DMS53 (cell line): ENCODE results near the gene SRPK2.
"Not testable (repeated sequence)": the region's sequence is repeated elsewhere in the genome, so short reads cannot be mapped to it uniquely, and the experiment has no call there.

Source experiments
- DNase-seq: peaks from one replicate; lab custom pipeline; 2025; lab: John Stamatoyannopoulos, UW

SRPK2 gene

GRCh38 chr7:105304040-105304895, 84.5 kb downstream of the SRPK2 start:
- DNase-seq = no peak

- not testable (repeated sequence) for DNase-seq
Measured at GRCh38 chr7:105300587-105300986, 88.1 kb downstream of the SRPK2 start.

GRCh38 chr7:105298439-105298894, 90.3 kb downstream of the SRPK2 start:
- no peak for DNase-seq

GRCh38 chr7:105297985-105298384, 90.7 kb downstream of the SRPK2 start:
- no peak for DNase-seq

GRCh38 chr7:105297309-105297708, 91.4 kb downstream of the SRPK2 start:
- DNase-seq = no peak

- no peak for DNase-seq
Measured at GRCh38 chr7:105296491-105296890, 92.2 kb downstream of the SRPK2 start.

- DNase-seq = no peak
Measured at GRCh38 chr7:105295596-105296352, 92.9 kb downstream of the SRPK2 start.

- DNase-seq = not testable (repeated sequence)
Measured at GRCh38 chr7:105294482-105294881, 94.2 kb downstream of the SRPK2 start.

DNA sequence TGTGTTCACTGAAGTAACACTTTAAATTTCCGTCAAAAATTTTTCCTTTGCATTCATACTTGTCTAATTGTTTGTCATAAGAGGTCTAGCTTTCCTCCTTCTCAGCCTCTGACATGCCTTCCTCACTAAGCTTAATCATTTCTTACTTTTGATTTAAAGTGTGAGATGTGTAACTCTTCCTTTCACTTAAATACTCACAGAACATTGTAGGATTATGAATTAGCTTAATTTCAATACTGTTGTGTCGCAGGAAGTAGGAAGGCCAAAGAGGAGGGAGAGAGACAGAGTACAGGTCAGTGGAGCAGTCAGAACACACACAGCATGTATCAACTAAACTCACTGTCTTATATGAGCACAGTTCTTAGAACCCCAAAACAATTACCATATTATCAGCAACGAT, 99.0 kb downstream of the SRPK2 start:
- DNase-seq = no peak

DNA sequence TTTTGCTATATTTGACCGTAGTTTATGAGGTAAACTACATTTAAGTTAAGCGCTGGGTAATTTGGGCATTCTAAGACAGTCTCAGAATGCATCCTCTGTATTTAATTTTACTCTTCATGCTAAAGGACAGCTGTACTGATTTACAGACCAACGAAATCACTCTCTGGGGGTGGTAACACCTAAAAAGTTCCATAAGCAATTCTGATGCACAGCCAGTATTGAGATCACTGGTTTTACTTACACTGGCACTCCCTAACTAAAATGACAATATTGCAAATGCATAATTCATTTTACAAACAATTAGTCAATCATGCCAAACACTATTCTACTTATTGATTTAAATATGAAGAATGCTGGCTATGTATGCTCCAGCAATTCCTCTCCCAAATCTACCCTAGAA, 102.3 kb downstream of the SRPK2 start:
- DNase-seq = no peak

DNA sequence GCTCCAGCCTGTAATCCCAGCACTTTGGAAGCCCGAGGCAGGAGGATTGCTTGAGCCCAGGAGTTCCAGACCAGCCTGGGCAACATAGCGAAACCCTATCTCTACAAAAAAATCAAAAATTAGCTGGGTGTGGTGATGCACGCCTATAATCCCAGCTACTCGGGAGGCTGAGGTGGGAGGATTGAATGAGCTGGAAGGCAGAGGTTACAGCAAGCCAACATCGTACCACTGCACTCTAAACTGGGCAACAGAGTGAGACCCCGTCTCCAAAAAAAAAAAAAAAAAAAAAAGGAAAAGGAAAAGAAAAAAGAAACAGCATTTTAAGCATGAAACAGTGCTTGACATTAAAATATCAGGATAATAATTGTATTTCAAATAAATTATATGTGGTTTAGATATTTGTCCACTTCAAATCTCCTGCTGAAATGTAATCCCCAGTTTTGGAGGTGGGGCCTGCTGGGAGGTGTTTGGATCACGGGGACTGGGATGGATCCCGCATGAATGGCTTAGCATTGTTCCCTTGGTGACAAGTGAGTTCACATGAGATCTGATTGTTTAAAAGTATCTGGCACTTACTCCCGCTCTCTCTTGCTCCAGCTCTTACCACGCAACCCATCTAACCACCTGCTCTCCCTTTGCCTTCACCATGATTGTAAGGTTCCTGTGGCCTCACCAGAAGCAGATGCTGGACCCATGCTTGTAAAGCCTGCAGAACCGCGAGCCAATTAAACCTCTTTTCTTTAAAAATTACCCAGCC, 103.4 kb downstream of the SRPK2 start:
- DNase-seq = no peak

DNA sequence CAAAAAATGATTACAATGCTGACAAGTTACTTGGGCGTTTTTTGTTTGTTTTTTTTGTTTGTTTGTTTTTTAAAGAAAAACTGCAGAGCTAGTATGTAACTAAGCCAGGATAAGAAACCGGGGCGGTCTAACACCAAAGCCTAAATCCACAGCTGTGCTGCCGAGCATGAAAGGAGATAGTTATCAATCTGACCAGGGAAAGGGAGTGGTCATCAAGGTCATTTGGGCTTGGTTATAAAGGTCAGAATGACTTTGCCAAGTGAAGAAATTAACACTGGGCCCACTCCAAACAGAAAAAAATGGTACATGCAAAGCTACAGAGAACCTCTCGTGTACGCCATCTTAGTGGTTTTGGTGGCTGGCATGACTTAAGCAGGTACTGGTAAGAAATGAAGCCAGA, 104.7 kb downstream of the SRPK2 start:
- no peak for DNase-seq

- DNase-seq = no peak
Measured at GRCh38 chr7:105281966-105282365, 106.8 kb downstream of the SRPK2 start.

GRCh38 chr7:105279688-105280007, 109.1 kb downstream of the SRPK2 start:
- no peak for DNase-seq

GRCh38 chr7:105278973-105279687, 109.6 kb downstream of the SRPK2 start:
- DNase-seq = no peak

- no peak for DNase-seq
Measured at GRCh38 chr7:105278565-105278964, 110.2 kb downstream of the SRPK2 start.

- DNase-seq = no peak
Measured at GRCh38 chr7:105277341-105277740, 111.4 kb downstream of the SRPK2 start.

DNA sequence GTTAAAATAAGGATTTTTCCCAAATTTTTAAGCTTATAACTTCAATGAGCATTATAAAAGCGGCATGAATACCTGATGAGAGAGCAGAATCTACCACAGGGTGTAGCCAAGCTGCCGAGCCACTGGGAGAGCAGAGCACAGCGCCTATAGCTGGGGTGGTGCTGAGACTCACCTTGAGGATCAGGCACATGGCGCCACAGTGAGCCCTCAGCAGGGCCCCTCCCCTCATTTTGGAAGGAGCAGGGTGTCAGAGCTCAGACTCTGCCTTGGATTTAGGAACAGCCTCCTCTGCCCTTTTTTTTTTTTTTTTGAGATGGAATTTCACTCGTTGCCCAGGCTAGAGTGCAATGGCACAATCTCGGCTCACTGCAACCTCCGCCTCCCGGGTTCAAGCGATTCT, 118.6 kb downstream of the SRPK2 start:
- DNase-seq = no peak

GRCh38 chr7:105269397-105269796, 119.3 kb downstream of the SRPK2 start:
- DNase-seq = no peak

GRCh38 chr7:105268511-105269392, 120.0 kb downstream of the SRPK2 start:
- DNase-seq = peak; percentile 67

- no peak for DNase-seq
Measured at GRCh38 chr7:105268056-105268455, 120.7 kb downstream of the SRPK2 start.
